Measurements from ENCODE around the gene DAB1.

DNA sequence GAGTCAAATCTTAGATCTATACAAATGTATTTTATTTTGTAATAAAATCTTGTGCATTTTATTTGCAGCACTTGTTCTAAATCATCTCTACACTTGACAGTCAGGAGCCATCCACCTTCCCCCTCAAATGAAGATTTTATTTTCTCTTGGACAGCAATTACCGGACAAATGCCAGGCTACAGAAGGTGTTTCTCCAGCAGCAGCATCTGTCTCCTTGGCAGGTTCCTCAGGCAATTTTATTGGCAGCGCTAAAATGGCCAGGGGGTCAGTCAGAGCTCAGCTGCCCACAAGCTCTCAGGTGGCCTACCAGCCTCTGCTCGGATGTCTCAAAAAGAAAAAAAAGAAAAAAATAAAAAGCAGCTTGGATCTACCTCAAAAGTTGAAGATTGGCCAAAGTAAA, 107.6 kb downstream of the DAB1 start:
- TF ChIP-seq, protein P1, sequence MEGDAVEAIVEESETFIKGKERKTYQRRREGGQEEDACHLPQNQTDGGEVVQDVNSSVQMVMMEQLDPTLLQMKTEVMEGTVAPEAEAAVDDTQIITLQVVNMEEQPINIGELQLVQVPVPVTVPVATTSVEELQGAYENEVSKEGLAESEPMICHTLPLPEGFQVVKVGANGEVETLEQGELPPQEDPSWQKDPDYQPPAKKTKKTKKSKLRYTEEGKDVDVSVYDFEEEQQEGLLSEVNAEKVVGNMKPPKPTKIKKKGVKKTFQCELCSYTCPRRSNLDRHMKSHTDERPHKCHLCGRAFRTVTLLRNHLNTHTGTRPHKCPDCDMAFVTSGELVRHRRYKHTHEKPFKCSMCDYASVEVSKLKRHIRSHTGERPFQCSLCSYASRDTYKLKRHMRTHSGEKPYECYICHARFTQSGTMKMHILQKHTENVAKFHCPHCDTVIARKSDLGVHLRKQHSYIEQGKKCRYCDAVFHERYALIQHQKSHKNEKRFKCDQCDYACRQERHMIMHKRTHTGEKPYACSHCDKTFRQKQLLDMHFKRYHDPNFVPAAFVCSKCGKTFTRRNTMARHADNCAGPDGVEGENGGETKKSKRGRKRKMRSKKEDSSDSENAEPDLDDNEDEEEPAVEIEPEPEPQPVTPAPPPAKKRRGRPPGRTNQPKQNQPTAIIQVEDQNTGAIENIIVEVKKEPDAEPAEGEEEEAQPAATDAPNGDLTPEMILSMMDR (conservative IDR thresholded peaks at IDR 0.05 in 1 of 2, IDR thresholded peaks at IDR 0.05 in 1 of 2; ENCODE audit: extremely low read depth in 1 of 2, insufficient read depth in 1 of 2, low read depth in 1 of 2, low read length in 2 of 2): no peak
- TF ChIP-seq EZH2 (IDR thresholded peaks at IDR 0.05; ENCODE audit: borderline replicate concordance, low read length): no peak
